ENCODE measurements around the gene HERC2.

DNA sequence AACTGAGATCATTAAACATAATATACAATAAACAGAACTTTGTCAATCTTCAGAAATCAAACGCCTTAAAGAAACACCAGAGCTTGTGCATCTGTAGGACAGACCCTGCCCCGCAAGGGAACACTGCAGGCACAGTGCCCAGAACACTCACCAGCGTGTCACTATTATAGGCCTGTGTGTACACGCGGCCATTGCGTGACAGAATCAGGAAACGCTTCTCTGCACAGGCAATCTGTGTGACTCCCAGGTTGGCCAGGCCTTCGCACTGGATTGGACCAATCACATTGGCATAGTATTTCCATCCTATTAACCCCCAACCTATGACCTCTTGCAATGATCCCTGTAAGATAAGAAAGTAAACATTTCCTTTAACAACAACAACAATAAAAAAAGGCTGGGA, 52.9 kb downstream of the HERC2 start:
- no peak for TF ChIP-seq POLR2A (IDR thresholded peaks at IDR 0.05)
- no peak for TF ChIP-seq CTCF (IDR thresholded peaks at IDR 0.05)
- no peak for TF ChIP-seq EP300 (IDR thresholded peaks at IDR 0.05)

Data from ovary (tissue), 3 donors.